GM18499 (cell line): ENCODE results near the gene GNAL.
A peak's percentile ranks its signal among the peaks of the same experiment; 100 is the strongest.
"Not testable (repeated sequence)": the region's sequence is repeated elsewhere in the genome, so short reads cannot be mapped to it uniquely, and the experiment has no call there.

ENCODE experiments used
- ATAC-seq: cut with Tn5 transposase; IDR thresholded peaks from one replicate; pipeline ENCODE4 v1.9.1; 2021; ENCODE audit warnings: moderate number of reproducible peaks; ENCODE audit not compliant: insufficient read depth, unreplicated experiment

GNAL gene

DNA sequence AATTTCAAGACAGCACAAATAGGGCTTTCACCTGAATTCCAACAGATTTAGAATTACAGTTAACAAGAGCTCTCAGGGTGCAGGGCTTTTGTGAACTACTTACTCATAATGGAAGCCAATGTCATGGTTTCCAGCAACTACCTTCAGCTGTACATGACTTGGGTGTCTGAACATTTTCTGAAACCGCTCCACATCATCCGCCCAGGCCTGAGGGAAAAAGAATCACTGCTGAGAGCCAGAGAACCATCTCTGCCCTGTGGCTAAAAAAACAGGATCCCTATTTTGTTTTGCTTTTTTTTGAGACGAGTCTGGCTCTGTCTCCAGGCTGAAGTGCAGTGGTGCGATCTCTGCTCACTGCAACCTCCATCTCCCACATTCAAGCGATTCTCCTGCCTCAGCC is 200.2 kb downstream of the GNAL start:
- ATAC-seq, result no peak

DNA sequence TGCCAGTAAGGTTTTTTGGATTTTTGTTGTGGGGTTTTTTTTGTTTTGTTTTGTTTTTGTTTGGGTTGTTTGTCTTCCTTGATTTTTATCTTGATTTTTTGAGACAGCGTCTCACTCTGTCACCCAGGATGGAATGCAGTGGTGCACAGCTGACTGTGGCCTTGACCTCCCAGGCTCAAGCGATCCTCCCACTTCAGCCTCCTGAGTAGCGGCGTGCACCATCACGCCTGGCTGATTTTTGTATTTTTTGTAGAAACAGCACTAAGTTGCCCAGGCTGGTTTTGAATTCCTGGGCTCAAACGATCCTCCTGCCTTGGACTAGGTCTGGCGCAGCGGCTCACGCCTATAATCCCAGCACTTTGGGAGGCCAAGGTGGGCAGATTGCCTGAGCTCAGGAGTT is 202.7 kb downstream of the GNAL start:
- no peak for ATAC-seq

DNA sequence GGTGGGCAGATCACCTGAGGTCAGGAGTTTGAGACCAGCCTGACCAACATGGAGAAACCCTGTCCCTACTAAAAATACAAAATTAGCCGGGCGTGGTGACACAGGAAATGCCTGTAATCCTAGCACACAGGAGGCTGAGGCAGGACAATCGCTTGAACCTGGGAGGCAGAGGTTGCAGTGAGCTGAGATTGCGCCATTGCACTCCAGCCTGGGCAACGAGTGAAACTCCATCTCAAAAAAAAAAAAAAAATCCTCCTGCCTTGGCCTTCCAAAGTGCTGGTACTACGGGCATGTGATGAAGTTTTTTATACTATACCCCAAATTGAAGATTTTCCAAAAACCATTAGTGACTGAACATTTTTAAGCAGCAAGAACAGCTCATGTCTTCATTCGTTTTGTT is 203.4 kb downstream of the GNAL start:
- ATAC-seq, result not testable (repeated sequence)

DNA sequence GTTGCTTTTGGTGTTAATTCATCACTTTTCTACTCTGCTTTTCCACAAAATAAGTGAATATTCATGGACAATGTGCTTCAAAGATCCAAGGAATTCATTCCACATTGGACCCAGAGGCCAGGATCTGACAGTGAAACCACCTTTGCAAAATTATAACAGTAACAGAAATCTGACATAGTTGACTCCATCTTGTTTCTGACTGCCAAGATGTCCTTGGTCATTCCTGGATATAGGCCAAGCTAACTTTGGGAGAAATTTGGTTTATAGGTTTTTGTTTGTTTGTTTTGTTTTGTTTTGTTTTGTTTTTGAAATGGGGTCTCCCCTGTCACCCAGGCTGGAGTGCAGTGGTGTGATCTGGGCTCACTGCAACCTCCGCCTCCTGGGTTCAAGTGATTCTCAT is 208.7 kb downstream of the GNAL start:
- no peak for ATAC-seq

DNA sequence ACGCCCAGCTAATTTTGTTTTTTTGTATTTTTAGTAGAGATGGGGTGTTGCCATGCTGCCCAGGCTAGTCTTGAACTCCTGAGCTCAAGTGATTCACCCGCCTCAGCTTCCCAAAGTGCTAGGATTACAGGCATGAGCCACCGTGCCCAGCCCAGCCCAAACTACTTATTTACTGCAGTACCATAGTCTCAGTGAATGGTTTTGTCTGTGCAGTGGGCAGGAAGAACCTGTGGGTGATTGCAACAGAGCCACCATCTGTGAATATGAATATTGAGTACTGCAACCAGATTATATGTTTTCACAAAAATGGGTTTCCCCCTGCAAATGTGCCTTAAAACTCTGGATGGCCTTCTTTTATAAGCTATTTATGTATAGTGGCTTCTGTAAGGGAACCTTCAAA is 210.0 kb downstream of the GNAL start:
- ATAC-seq, result no peak

DNA sequence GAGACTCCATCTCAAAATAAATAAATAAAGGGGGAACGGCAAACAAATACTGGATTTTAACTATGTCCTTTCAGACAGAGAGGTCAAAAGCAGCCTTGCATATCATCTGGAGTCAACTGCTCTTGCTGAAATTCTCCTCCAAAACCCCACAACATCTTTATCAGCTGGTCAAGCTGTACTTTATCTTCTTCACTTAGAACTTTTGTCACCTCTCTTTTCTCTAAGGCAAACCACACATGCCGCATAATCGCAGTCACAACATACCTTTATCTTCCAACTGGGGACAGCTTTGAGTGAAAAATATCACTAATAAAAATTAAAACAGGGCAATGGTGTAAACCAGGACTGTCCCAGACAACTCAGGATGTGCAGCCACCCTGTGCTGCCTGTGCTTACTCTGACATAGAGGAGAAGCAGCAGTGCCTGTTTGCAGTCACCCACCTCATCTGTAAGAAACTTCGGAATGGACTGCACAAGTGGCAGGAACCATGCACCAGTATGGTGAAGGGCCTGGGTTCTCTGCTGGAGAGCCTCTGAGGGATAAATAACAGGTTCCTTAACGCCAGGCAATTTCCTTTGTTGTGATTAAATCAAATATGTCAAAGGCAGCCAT is 212.9 kb downstream of the GNAL start:
- no peak for ATAC-seq

DNA sequence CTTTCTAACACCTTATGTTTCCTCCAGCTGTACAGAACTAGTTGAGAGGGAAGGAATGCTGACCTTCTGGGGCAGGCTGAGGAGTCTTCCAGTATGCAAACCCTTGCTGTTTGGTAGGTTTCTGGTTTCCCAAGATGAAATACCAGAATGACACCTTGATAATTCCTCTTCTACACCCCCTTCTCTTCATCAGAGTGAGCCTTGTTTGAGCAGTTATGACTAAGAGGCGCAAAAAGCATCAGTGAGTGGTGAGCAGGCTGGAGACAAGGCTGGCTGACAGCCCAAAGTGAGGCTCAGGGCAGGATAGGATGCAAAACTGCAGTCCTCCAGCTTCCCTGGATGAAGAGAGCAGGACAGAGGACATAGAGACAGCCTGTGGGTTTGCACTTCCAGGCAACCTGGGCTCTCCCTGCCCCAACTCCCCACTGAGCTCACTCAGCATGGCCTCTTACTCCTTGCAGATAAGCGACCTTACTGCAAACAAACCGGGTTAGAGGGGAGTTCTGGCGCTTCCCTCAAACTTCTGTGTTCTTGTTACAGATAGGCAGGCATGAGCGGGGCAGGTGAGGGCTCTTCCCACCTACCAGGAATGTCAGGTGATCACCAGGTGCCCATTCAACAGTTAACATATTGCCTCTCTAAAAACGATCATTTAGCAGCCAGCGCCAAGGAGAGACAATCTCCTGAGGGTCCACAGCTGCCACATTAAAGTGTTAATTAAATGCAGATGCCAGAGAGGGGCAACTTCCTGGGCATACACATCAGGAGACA is 213.6 kb downstream of the GNAL start:
- no peak for ATAC-seq

DNA sequence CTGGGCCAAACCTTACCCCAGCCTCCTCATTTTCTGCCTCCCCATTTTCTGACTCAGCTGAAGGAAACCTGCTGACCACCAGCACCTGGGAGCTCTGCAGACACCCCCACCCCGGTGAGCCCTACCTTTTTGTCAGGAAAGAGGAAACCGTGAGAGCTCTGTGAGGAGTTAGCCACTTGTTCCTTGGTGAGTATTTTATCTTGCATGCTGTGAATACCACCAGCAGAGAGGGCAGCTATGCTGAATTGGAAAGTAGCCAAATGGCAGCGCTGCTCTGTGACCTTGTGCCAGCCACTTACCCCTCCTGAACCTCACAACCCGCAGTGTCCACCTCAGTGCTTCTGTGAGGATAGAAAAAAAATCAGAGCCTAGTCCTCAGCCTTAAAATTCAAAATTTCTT is 216.5 kb downstream of the GNAL start:
- no peak for ATAC-seq

DNA sequence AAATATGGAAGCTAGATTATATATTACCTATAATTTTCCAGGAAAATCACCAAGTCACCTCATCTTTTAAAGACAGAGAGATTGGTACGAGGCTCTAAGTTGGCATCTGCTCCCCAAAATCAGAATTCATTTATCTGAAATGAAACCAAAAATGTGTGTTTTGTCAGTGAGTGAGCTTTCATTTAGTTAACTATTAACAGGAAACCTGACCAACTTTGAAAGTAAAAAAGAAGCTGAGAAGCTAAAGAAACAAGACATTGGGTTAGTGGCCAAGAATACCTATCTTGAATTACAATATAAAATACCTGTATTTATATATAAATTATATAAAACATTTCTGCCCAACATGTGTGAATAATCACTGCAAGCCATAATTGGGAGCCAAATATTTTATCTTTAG is 217.1 kb downstream of the GNAL start:
- ATAC-seq, result no peak

DNA sequence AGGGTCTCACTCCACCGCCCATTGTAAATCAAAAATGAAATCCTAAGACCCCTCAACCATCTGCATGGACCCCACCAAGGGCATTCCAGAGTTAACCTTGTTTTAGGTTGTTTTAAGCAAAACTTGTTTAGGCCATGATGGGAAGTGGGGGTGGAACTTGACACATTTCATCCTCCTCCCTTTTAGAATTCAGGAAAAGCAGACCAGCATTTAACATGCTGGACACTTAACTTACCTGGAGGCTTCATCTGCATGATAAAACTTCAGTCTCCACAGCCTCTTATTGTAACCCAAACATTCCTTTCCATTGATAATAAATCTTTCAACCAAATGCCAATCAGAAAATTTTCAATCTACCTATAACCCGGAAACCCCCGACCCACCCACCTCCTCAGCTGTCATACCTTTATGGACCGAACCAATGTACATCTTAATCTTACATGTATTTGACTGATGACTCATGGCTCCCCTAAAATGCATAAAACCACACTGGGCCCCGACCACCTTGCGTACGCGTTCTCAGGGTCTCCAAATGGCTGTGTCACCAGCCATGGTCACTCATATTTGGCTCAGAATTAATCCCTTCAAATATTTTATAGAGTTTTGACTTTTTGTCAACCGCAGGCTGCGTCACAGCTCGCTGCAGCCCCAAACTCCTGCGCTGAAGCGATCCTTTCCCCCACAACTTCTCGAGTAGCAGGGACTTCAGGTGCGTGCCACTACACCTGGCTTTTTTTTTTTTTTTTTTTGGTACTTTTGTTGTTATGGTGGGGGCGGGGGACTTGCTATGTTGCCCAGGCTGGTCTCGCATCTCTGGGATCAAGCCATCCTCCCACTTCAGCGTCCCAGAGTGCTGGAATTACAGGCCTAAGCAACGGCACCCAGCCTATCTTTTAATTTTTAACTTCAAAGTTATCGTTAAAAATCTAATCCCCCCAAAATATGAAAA is 218.1 kb downstream of the GNAL start:
- no peak for ATAC-seq

DNA sequence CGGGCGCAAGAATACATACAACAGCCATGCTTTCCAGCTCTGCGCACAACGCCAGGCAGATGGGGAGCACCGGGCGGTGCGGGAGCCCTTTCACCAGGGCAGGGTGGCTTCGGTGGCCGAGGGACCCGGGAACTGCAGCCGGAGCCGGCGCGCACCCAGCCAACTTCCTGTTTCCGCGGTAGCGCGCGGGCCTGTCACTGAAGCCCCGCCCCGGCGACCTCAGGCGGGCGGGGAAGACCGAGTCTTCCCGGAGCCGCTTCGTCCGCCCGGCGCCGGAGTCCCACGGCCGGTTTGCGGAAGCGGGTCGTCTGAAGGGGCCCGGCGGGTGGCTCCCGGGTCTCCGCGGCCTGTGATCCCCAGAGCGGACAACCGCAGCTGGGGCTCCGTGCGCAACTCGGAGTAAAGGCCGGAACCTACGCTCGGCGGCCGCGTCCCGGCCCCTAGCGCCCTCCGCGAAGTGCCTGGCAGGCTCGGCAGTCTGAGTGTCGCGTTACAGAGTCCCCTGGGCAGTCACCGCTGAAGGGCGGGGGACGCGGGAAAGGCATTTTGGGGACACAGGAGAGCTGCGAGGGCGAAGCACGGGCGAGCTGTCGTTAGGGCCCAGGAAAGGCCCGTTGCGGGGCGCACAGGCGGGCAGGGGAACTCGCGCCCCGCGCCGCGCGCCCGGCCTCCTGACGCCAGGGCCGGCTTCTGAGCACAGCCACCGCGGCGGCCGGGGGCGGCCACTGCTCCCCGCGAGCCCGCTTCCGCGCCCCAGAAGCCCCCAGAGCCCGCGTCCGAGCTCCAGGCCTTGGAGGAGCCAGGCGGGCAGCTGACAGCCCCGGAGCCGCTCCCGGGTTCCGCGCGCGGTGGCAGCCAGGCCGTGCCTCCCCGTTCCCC is 219.4 kb downstream of the GNAL start, which contains the start of gene MPPE1:
MPPE1 (minus strand) TSS at position 136 of the 879 bp plus-strand sequence. CDS start 11,053 bp downstream, outside the sequence.
- ATAC-seq, result peak; percentile 52

DNA sequence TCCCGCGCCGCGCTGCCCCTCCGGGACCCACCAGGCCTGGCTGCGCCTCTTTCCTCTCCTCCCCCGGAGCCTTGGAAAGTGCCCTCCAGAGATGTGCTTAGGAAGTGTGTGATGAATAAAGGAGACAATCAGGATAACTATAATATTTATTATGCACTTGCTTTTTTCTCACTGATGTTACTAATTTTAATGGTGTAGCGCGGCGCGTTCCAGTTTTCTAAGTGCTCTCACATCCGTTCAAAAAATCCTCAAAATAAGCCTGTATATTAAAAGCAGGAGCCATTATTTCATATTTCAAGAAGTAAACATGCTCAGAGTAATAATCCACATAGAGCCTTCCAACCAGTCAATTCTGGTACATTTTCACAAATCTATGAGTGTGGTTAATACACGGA is 220.0 kb downstream of the GNAL start:
- no peak for ATAC-seq

DNA sequence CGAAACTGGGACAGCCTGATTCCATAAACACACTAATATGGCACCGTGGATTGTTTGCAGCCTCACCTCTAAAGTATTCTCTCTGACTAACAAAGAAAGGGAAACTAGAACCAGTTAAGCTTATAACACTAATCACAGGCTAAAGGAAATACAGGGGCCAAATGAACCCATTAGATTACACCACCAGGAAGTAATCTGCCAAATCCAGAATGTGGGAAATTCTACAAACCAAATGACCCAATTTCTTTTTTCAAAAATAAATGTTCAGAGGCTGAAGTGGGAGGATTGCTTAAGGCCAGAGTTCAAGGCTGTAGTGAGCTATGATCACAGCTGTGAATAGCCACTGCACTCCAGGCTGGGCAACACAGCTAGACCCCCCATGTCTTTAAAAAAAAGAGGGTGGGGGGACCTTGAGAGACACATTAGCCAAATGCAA is 220.5 kb downstream of the GNAL start:
- ATAC-seq, result no peak

DNA sequence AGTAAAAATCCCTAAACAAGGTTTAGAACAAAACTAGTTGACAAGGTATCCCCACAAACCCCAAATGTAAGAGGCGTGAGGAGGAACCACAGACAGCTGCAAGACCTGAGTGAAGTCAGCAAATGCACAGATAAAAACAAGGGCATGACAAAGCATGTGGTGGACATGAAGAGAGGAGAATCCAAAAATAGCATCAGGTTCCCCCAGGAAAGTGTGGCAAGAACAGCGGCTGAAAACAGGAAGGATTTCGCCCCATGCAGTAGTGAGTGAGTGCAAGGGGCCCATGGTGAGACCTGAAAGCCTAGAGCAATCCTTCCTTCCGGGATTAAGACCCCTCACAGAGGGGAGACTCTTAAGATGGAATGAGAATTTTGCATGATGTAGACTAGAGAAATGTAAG is 227.8 kb downstream of the GNAL start:
- not testable (repeated sequence) for ATAC-seq

DNA sequence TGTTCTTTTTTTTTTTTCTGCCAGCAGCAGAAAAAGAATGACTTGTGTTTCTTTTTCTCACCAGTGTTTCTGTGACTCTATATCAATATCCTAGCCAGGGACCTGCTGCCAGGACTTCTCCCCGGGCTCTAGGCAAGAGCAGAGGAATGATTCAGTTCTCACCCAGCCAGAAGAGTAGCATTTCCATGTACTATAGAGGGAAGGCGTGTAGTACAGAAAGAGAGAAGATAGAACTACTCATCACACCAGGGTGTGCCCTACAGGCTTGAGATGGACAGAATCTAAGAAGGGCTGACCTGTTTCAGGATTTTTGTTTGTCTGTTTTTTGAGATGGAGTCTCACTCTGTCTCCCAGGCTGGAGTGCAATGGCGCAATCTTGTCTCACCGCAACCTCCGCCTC is 230.5 kb downstream of the GNAL start:
- ATAC-seq, result not testable (repeated sequence)

DNA sequence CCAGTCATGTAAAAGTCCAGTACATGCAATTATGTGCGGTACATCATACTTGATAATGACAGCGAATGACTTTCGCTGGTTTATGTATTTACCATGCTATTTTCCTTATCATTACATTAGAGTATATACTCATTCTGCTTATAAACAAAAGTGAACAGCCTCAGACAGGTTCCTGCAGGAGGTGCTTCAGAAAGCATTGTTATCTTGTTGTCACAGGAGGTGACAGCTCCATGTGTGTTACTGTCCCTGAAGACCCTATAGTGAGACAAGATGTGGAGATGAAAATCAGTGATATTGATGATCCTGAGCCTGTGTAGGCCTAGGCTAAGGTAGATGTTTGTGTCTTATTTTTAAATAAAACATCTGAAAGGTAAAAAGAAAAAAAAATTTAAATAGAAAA is 234.4 kb downstream of the GNAL start:
- no peak for ATAC-seq

DNA sequence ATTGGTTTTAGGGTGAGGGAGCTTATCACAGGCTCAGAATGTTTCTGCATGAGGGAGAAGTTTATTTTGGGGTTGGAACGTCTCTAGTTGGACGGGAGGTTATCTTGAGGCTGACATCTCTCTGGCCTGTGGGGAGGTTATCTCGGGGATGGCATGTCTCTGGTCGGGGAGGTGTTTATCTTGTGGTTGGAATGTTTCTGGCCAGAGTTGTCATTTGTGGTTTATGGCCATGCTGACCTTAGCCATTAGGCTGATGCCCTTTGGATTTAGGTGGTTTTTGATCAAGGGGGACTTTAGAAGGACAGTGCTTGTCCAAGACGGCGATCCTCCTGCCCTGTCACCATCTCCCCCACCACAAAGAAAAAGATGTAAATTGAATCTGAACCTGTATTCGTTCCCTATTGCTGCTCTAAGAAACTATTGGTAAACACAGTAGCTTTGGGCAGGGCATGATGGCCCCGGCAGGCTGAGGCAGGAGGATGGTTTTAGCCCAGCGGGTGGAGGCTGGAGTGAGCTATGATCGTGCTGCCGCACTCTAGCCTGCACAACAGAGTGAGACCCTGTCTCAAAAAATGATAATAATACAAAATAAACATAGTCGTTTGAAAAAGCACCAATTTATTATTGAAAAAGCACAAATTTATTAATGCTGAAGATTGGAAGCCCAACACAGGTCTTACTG is 236.9 kb downstream of the GNAL start:
- no peak for ATAC-seq

DNA sequence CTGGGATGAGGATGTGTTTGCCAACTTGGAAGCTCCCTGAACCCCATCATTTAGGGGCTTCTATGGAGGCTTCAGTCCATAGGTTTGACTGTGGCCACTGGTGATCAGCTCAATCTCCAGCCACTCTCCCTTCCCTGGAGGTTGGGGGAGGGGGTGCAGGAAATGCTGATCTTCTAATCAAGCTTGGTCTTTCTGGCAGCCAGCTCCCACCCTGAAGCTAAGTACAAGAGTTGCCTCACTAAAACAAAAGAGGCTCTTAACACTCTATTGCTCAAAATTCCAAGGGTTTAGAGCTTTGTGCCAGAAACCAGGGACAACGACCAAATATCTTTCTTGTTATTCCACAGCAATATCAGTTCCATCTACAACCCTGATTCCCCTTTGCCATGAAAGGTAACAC is 238.4 kb downstream of the GNAL start:
- no peak for ATAC-seq

DNA sequence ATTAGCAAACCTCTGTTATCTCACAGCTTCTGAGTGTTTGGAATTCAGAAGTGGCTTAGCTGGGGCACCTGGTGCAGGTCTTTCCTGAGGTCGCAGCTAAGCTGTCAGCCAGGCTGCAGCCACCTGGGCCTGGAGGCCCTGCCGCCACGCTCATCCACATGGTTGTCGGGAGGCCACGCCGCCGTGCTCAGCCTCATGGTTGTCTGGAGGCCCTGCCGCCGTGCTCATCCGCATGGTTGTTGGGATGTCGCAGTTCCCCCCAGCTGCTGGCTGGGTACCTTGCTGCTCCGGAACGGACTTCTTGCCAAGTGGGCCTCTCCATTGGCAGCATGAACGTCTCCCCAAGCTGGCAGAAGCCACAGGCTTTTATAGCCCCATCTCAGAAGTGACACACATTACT is 243.3 kb downstream of the GNAL start:
- no peak for ATAC-seq
